Astrocyte of the cerebellum (primary cell): ENCODE results near the gene CGB7.
A peak's percentile ranks its signal among the peaks of the same experiment; 100 is the strongest.

ENCODE experiments used
- DNase-seq: peaks from one replicate; pipeline ENCODE4 v3.0.0-alpha.2; 2011; ENCODE audit warnings: low read depth
- H3K4me3 ChIP-seq: 2 replicates; pipeline ENCODE4 v1.5.1; 2011; ENCODE audit warnings: mild to moderate bottlenecking, low read depth, low read length, moderate library complexity
- in situ Hi-C: cut with HindIII; loops from 2 replicates; pipeline ENCODE4 v1.10.0; 2017; ENCODE audit warnings: low sequenced_read_pairs
- TF ChIP-seq, protein P1 (sequence below): IDR thresholded peaks from 2 replicates; pipeline ENCODE4 v1.5.1; 2012; ENCODE audit warnings: low read length, low read depth, moderate library complexity, mild to moderate bottlenecking; ENCODE audit errors: missing control alignments

The CGB7 gene

DNA sequence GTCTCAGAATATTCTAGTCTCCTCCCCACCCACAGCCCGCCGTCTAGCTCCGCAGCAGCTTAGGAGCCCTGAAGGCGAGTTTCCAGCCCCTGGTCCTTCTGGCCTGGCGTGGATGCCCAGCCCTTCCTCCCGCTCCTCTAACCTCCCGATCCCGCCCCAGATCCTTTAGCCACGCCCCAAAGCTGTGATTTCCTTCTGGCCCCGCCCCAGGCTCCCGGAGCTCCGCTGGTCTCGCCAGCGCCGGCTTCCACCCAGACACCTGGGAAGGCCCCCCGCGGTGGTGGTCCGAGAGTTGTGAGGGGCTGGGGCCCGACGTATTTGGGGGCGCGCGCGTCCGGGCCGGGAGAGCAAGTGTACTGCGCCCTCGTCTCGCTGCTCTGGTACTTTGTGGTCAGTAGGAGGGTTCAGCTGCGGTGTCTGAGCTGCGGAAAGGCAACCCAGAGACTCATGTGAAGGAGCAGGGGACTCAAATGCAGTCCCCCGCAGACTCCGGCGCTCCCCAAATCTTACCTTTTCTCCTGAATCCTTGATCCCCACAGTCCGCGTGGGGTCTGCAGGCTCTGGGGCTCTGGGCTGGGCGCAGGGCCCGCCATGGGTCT lies at the start of gene CGB7:
Gene CGB7, minus strand, starts transcription at position 114 of the 599 bp plus-strand sequence. CDS start 2,374 bp downstream, outside the sequence.
- TF ChIP-seq, protein P1, sequence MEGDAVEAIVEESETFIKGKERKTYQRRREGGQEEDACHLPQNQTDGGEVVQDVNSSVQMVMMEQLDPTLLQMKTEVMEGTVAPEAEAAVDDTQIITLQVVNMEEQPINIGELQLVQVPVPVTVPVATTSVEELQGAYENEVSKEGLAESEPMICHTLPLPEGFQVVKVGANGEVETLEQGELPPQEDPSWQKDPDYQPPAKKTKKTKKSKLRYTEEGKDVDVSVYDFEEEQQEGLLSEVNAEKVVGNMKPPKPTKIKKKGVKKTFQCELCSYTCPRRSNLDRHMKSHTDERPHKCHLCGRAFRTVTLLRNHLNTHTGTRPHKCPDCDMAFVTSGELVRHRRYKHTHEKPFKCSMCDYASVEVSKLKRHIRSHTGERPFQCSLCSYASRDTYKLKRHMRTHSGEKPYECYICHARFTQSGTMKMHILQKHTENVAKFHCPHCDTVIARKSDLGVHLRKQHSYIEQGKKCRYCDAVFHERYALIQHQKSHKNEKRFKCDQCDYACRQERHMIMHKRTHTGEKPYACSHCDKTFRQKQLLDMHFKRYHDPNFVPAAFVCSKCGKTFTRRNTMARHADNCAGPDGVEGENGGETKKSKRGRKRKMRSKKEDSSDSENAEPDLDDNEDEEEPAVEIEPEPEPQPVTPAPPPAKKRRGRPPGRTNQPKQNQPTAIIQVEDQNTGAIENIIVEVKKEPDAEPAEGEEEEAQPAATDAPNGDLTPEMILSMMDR: no peak
- H3K4me3 ChIP-seq: peak within 1 kb of the TSS; percentile 53
- in situ Hi-C loops: no loop called here
- DNase-seq: no peak

DNA sequence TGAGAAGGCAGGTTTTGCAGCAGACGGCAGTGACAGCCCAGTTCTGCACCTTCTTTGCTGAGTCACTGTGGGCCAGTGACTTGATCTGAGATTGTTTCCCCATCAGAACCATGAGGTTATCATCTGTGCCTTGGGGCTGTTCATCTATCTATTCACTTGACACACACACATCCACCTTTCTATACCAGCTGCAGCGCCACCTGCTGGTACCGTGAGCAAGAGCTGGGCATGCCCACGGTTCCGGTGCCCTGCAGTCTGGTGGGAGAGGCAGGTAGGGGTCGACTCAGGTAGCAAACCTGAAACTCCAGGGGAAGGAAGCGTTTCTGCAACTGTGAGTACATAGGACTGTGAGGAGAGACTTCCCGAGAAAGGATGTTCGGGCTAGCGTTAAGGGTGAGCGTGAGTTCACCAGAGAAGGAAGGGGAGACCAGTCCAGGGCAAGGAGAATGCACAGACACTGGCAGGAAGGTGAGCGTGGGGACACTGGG lies 49.1 kb upstream of the CGB7 start:
- no peak for DNase-seq
- TF ChIP-seq, protein P1: peak; percentile 87
- no peak overlapping the region for H3K4me3 ChIP-seq
- in situ Hi-C loops: no loop called here

DNA sequence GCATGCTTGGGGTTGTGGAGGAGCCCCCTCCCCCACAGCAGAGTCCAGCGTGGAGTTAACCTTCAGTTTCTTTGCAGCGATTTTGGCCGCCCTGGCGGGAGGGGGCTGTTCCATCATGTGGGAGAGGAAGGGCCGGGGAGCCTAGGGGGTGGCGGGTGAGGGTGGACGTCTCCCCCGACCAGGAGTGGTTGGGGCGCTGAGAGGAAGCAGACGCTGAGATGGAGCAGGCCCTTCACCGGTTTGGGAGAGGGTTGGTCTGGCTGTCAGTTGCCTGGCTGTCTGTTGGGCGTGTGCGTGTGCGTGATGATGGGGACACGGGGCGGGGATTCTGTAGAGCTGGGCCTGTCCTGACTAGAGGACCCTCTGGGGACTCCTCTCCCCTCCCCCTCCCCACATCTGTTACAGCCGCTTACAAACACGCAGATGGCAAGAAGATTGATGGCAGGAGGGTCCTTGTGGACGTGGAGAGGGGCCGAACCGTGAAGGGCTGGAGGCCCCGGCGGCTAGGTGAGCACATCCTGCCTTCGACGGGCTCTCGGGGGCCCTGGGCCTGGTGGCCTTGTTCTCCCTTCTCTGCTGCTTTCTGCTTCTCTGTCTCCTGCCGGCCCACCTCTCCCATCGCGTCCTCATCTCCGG lies 46.8 kb upstream of the CGB7 start:
- no peak overlapping the region for H3K4me3 ChIP-seq
- DNase-seq: no peak
- in situ Hi-C loops: no loop called here
- TF ChIP-seq, protein P1: no peak

DNA sequence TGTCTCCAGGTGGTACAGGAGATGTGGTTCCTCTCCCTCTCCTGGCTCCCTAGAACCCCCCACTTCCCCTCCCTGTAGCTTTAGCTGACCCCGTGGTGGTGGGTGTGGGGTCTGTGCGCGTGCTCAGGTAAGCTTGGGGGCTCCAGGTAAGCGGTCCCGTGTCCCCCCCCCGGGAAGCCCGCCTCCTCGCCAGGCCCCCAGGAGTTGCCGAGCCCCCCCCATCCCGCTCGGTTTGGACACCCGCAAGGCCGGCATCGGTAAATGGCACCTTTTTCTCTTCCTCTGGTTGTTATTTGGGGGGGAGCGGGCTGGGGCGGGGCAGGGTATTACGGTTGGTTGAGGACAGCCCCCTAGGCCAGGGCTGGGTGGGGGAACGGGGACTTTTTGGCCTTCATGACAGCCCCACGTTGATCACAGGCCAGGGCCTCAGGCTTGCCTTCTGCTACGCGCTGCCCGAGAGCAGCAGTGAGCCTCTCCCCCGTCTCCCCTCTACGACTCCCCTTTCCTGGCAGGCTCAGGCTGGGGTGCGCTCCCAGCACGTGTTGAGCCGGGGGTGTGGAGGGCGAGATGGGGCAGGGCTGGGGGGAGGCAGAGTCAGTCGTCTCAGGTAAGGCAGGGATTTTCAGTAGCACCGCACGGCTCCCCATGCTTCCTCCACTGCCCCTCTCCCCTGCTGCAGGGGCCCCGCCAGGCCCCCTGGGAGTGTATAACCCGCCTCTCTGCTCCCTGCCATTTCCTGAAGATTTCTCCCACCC lies 46.0 kb upstream of the CGB7 start:
- no peak overlapping the region for H3K4me3 ChIP-seq
- in situ Hi-C loops: no loop called here
- TF ChIP-seq, protein P1: no peak
- no peak for DNase-seq

DNA sequence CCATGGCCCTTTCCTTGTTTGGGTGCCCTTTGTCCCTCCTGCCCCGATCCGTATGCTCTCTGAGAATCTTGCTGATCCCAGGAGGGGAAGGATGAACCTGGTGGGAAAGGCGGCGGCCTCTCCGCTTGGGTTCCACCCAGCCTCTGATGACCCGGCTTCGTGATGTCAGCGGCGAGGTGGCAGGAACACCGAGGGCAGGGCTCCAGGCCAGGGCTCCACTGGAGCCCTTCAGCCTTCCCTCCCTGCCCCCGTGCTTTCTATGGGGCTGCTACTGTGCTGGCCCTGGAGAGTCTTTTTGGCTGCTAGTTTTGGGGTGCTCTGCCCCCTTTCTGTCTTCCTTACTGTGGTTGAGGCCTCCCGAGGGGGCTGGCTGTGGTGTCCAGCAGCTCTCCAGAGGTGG lies 44.8 kb upstream of the CGB7 start:
- no peak overlapping the region for H3K4me3 ChIP-seq
- DNase-seq: no peak
- in situ Hi-C loops: no loop called here
- TF ChIP-seq, protein P1: no peak

DNA sequence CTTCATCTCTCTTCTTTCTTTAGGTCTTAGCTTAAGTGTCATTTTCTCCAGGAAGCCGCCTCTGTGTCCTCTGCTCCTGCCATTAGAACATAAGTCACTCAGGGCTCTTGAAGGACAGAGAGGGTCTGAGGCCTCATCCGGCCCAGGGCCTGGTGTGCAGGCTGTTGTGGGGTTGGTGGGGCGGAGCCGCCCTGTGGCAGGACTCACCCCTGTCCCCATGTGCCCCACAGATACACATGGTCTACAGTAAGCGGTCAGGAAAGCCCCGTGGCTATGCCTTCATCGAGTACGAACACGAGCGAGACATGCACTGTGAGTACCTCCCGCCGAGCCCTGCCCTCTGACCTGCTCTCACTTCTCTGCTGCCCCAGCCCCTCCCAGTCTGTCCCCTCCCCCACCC lies 43.6 kb upstream of the CGB7 start:
- in situ Hi-C loops: no loop called here
- no peak overlapping the region for H3K4me3 ChIP-seq
- TF ChIP-seq, protein P1: no peak
- no peak for DNase-seq
